ENCODE measurements around the gene GMEB2.

Gene GMEB2

DNA sequence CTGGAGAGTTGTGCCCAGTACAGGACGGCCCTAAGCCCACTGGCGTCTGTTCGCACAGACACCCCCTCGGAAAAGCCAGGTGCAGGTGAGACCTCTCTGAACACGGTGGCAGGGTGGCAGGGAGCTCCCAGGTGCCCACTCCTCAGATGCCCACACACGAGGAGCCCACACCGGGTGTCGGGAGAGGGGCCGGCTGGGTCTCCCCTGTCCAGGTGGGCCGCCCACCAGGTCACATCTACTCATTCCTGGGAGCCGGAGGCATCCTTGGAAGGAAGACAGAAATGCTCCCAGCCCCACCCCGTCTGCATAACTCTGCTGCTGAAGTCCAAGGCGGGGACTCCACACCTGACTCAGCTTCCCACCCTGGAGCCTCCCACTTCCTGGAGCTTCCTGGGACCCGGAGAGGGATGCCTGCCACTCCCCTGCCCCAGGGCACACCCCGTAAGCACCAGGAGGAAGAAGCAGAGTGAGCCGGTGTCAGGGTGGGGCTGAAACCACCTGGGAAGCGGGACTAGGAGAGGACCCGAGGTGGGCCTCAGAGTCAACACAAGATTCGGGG is 81.9 kb downstream of the GMEB2 start:
- peaks cover 0 to 18% of the 10 kb centered on the region in 2 donors for H3K4me1 ChIP-seq (ENCODE audit: control insufficient read depth in 1 of 2, insufficient read depth in 2 of 2, low read length in 2 of 2)
- peaks cover 39 to 43% of the 10 kb centered on the region in 2 donors for H3K27me3 ChIP-seq (ENCODE audit: control insufficient read depth in 1 of 2, insufficient read depth in 2 of 2, low read length in 2 of 2)
- H3K9me3 ChIP-seq (ENCODE audit: control insufficient read depth in 1 of 2, low read length in 2 of 2): no peaks in the 10 kb centered on the region
- no peak overlapping the region for H3K9ac ChIP-seq (ENCODE audit: low read depth in 1 of 2, low read length in 2 of 2)
- H3K27ac ChIP-seq (ENCODE audit: low read depth, low read length): no peak overlapping the region
- H3K36me3 ChIP-seq (ENCODE audit: control insufficient read depth in 1 of 2, insufficient read depth in 2 of 2, low read length in 2 of 2): no peaks in the 10 kb centered on the region
- H3K4me3 ChIP-seq (ENCODE audit: low read depth in 1 of 2, low read length in 2 of 2): no peak overlapping the region

DNA sequence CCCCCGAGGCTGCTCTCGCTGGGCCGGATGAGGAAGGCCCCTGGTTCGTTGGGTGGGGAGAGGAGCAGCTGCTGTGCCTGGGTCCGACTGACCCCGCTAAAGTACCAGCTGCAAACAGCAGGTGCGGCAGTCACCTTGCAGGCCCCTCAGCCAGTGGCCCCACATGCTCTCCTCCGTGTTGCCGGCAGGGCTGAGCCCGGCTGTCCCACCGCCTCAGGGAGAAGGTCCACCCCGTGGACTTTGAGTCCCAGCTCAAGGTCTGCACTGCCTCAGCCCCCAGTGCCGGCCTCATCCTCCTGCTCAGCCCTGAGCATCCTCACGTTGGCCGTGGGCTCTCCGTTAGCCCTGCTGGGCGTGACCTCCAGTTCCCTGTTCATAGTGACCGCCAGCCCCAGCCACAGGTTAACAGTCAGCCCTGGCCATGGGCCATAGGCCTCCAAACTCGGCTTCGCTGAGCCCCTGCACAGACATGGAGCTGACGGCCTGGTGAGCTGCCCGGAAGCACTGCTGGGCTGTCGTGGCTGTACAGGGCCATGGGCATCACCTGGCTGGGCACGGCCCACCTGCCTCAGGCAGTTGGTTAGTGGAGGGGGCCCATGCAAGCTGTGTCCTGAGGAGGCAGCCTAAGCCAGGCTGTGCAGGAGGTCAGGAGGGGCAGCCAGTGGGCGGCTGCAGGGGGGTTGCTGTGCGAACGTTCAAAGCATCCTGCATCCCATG is 82.5 kb downstream of the GMEB2 start:
- Histone ChIP-seq H3K27ac (ENCODE audit: low read depth, low read length) (no peak overlapping the region), H3K36me3 (ENCODE audit: control insufficient read depth in 1 of 2, insufficient read depth in 2 of 2, low read length in 2 of 2) (no peaks in the 10 kb centered on the region), H3K27me3 (ENCODE audit: control insufficient read depth in 1 of 2, insufficient read depth in 2 of 2, low read length in 2 of 2) (peaks cover 33 to 40% of the 10 kb centered on the region in 2 donors), H3K4me3 (ENCODE audit: low read depth in 1 of 2, low read length in 2 of 2) (no peak overlapping the region), H3K4me1 (ENCODE audit: control insufficient read depth in 1 of 2, insufficient read depth in 2 of 2, low read length in 2 of 2) (peaks cover 0 to 18% of the 10 kb centered on the region in 2 donors), H3K9ac (ENCODE audit: low read depth in 1 of 2, low read length in 2 of 2) (no peak overlapping the region), H3K9me3 (ENCODE audit: control insufficient read depth in 1 of 2, low read length in 2 of 2) (no peaks in the 10 kb centered on the region)

DNA sequence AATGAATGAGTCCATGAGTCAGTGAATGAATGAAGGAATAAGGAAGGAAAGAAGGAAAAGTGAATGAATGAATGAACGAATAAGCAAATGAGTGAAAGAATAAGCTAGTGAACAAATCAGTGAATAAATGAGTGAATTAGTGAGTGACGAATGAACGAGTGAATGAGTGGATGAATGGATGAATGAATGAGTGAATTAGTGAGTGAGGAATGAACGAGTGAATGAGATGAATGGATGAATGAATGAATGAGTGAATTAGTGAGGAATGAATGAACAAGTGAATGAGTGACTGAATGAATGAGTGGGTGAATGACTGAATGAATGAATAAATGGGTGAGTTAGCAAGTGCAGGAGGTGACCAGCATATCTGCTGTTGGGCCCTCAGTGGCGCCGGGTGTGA is 83.2 kb downstream of the GMEB2 start:
- H3K27me3 ChIP-seq (ENCODE audit: control insufficient read depth in 1 of 2, insufficient read depth in 2 of 2, low read length in 2 of 2): peaks cover 31 to 38% of the 10 kb centered on the region in 2 donors
- no peaks in the 10 kb centered on the region for H3K9me3 ChIP-seq (ENCODE audit: control insufficient read depth in 1 of 2, low read length in 2 of 2)
- H3K4me1 ChIP-seq (ENCODE audit: control insufficient read depth in 1 of 2, insufficient read depth in 2 of 2, low read length in 2 of 2): peaks cover 0 to 22% of the 10 kb centered on the region in 2 donors
- no peak overlapping the region for H3K4me3 ChIP-seq (ENCODE audit: low read depth in 1 of 2, low read length in 2 of 2)
- no peak overlapping the region for H3K27ac ChIP-seq (ENCODE audit: low read depth, low read length)
- H3K9ac ChIP-seq (ENCODE audit: low read depth in 1 of 2, low read length in 2 of 2): no peak overlapping the region
- no peaks in the 10 kb centered on the region for H3K36me3 ChIP-seq (ENCODE audit: control insufficient read depth in 1 of 2, insufficient read depth in 2 of 2, low read length in 2 of 2)

DNA sequence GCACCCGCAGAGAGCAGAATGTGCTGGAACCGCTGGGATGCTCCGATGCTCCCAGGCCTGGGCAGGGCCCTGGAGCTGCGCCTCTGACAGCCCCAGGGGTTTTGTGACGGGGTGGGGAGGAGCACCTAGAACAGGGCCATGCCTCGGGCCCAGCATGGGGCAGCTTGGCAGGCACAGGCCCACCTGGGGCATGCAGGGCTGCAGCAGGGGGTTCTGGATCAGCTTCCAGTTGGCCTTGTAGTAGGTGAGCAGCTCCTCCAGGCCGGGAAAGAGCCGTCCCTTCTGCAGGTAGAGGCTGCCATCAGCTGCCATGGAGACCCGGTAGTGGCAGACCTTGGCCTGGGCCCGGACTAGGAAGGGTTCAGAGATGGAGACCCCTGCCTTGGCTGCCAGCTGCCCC is 83.8 kb downstream of the GMEB2 start:
- Histone ChIP-seq H3K36me3 (ENCODE audit: control insufficient read depth in 1 of 2, insufficient read depth in 2 of 2, low read length in 2 of 2) (no peaks in the 10 kb centered on the region), H3K9ac (ENCODE audit: low read depth in 1 of 2, low read length in 2 of 2) (no peak overlapping the region), H3K27me3 (ENCODE audit: control insufficient read depth in 1 of 2, insufficient read depth in 2 of 2, low read length in 2 of 2) (peaks cover 25 to 32% of the 10 kb centered on the region in 2 donors), H3K27ac (ENCODE audit: low read depth, low read length) (no peak overlapping the region), H3K4me3 (ENCODE audit: low read depth in 1 of 2, low read length in 2 of 2) (no peak overlapping the region), H3K4me1 (ENCODE audit: control insufficient read depth in 1 of 2, insufficient read depth in 2 of 2, low read length in 2 of 2) (peaks cover 0 to 23% of the 10 kb centered on the region in 2 donors), H3K9me3 (ENCODE audit: control insufficient read depth in 1 of 2, low read length in 2 of 2) (no peaks in the 10 kb centered on the region)

DNA sequence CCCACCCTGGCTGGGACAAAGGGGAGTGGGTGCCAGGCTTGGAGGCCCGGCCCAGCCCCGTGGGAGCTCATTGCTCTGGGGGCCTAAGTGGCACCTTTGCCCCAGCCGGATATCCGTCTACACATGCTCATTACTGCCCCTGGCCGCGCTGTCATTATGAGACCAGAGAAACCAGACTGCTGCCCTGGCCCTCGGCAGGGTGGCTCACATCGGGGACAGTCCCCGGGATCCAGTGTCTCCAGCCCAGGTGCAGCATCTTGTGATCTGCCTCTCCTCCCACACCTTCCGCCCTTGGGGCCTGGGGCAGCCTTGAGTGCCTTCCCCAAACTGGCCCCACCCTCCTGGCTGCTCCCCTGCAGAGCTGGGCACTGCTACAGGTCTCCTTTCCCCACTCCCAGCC is 84.2 kb downstream of the GMEB2 start:
- H3K36me3 ChIP-seq (ENCODE audit: control insufficient read depth in 1 of 2, insufficient read depth in 2 of 2, low read length in 2 of 2): no peaks in the 10 kb centered on the region
- peaks cover 23 to 28% of the 10 kb centered on the region in 2 donors for H3K27me3 ChIP-seq (ENCODE audit: control insufficient read depth in 1 of 2, insufficient read depth in 2 of 2, low read length in 2 of 2)
- H3K4me1 ChIP-seq (ENCODE audit: control insufficient read depth in 1 of 2, insufficient read depth in 2 of 2, low read length in 2 of 2): peaks cover 0 to 23% of the 10 kb centered on the region in 2 donors
- H3K4me3 ChIP-seq (ENCODE audit: low read depth in 1 of 2, low read length in 2 of 2): no peak overlapping the region
- no peak overlapping the region for H3K9ac ChIP-seq (ENCODE audit: low read depth in 1 of 2, low read length in 2 of 2)
- no peaks in the 10 kb centered on the region for H3K9me3 ChIP-seq (ENCODE audit: control insufficient read depth in 1 of 2, low read length in 2 of 2)
- no peak overlapping the region for H3K27ac ChIP-seq (ENCODE audit: low read depth, low read length)

DNA sequence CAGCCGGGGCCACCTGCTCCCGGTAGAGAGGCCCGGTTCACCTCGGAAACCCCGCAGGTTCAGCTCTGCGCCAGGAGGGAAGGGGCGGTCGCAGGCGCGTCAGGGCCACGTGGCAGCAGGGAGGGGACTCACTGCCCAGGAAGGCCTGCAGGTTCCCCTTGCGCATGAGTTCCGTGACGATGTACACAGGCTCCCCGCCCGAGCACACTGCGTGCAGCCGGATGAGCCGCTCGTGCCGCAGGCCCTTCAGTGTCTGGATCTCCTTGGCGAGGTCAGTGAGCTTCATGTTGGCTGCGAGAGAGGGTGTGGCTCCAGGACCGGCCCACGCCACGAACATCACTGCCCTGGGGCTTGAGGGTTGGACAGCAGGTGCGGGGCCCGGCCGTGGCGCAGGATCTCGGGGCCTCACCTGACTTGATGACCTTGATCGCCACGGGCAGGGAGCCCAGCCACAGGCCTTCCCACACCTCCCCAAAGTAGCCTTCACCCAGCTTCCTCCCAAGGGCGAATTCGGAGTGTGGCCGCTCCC is 84.8 kb downstream of the GMEB2 start:
- H3K27ac ChIP-seq (ENCODE audit: low read depth, low read length): no peak overlapping the region
- H3K27me3 ChIP-seq (ENCODE audit: control insufficient read depth in 1 of 2, insufficient read depth in 2 of 2, low read length in 2 of 2): peaks cover 20 to 26% of the 10 kb centered on the region in 2 donors
- H3K4me1 ChIP-seq (ENCODE audit: control insufficient read depth in 1 of 2, insufficient read depth in 2 of 2, low read length in 2 of 2): peaks cover 0 to 29% of the 10 kb centered on the region in 2 donors
- H3K4me3 ChIP-seq (ENCODE audit: low read depth in 1 of 2, low read length in 2 of 2): no peak overlapping the region
- H3K9ac ChIP-seq (ENCODE audit: low read depth in 1 of 2, low read length in 2 of 2): no peak overlapping the region
- no peaks in the 10 kb centered on the region for H3K36me3 ChIP-seq (ENCODE audit: control insufficient read depth in 1 of 2, insufficient read depth in 2 of 2, low read length in 2 of 2)
- no peaks in the 10 kb centered on the region for H3K9me3 ChIP-seq (ENCODE audit: control insufficient read depth in 1 of 2, low read length in 2 of 2)

DNA sequence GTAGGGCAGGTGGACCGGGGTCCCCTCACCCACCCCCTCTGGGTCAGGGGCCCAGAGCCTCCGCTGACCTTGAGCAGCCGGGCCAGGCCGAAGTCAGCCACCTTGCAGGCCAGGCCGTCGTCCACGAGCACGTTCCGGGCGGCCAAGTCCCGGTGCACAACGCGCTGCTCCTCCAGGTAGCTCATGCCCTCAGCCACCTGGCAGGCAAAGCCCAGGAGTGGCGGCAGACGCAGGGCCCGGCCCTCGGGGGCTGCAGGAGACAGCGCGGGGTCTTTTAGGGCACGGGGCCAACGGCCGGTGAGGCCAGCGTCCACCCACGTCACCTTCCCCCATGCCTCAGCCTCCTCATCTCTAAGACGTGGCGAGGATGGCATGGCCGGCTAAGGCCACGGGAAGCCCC is 85.5 kb downstream of the GMEB2 start:
- Histone ChIP-seq H3K9ac (ENCODE audit: low read depth in 1 of 2, low read length in 2 of 2) (no peak overlapping the region), H3K36me3 (ENCODE audit: control insufficient read depth in 1 of 2, insufficient read depth in 2 of 2, low read length in 2 of 2) (no peaks in the 10 kb centered on the region), H3K9me3 (ENCODE audit: control insufficient read depth in 1 of 2, low read length in 2 of 2) (no peaks in the 10 kb centered on the region), H3K27me3 (ENCODE audit: control insufficient read depth in 1 of 2, insufficient read depth in 2 of 2, low read length in 2 of 2) (peaks cover 13 to 20% of the 10 kb centered on the region in 2 donors), H3K4me1 (ENCODE audit: control insufficient read depth in 1 of 2, insufficient read depth in 2 of 2, low read length in 2 of 2) (peaks cover 0 to 32% of the 10 kb centered on the region in 2 donors), H3K4me3 (ENCODE audit: low read depth in 1 of 2, low read length in 2 of 2) (no peak overlapping the region), H3K27ac (ENCODE audit: low read depth, low read length) (no peak overlapping the region)

DNA sequence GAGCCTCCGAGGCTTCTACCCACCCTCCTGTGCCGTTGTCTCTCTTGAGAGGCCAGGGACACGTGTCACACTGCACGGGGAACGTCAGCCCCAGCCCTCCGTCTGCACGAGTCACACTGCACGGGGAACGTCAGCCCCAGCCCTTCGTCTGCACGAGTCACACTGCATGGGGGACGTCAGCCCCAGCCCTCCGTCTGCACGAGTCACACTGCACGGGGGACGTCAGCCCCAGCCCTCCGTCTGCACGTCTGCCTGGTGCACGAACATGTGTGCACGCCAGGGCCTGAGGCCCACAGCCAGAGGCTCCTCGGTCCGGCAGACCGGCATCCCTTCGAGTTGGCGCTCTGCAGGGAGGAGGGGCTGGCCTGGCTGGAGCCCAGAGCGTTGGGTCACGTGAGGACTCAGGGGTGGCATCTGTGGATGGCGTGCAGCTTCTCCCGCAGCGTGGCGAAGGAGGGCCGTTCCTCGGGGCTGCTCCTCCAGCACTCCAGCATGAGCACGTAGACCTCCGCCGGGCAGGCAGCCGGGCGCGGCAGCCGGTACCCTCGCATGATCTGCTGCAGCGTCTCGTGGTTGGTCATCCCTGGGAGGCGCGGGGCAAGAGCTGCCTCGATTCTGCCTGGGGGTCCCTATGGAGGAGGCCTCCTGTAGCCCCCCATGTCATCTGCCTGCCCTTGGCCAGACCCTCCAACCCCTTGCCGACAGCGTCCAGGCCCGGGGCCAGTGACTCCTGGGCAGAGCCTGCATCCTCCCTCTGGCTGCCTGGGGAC is 86.3 kb downstream of the GMEB2 start:
- Histone ChIP-seq H3K4me1 (ENCODE audit: control insufficient read depth in 1 of 2, insufficient read depth in 2 of 2, low read length in 2 of 2) (peaks cover 0 to 28% of the 10 kb centered on the region in 2 donors), H3K9ac (ENCODE audit: low read depth in 1 of 2, low read length in 2 of 2) (no peak overlapping the region), H3K36me3 (ENCODE audit: control insufficient read depth in 1 of 2, insufficient read depth in 2 of 2, low read length in 2 of 2) (no peaks in the 10 kb centered on the region), H3K27ac (ENCODE audit: low read depth, low read length) (no peak overlapping the region), H3K4me3 (ENCODE audit: low read depth in 1 of 2, low read length in 2 of 2) (no peak overlapping the region), H3K9me3 (ENCODE audit: control insufficient read depth in 1 of 2, low read length in 2 of 2) (no peaks in the 10 kb centered on the region), H3K27me3 (ENCODE audit: control insufficient read depth in 1 of 2, insufficient read depth in 2 of 2, low read length in 2 of 2) (peaks cover 7 to 13% of the 10 kb centered on the region in 2 donors)

DNA sequence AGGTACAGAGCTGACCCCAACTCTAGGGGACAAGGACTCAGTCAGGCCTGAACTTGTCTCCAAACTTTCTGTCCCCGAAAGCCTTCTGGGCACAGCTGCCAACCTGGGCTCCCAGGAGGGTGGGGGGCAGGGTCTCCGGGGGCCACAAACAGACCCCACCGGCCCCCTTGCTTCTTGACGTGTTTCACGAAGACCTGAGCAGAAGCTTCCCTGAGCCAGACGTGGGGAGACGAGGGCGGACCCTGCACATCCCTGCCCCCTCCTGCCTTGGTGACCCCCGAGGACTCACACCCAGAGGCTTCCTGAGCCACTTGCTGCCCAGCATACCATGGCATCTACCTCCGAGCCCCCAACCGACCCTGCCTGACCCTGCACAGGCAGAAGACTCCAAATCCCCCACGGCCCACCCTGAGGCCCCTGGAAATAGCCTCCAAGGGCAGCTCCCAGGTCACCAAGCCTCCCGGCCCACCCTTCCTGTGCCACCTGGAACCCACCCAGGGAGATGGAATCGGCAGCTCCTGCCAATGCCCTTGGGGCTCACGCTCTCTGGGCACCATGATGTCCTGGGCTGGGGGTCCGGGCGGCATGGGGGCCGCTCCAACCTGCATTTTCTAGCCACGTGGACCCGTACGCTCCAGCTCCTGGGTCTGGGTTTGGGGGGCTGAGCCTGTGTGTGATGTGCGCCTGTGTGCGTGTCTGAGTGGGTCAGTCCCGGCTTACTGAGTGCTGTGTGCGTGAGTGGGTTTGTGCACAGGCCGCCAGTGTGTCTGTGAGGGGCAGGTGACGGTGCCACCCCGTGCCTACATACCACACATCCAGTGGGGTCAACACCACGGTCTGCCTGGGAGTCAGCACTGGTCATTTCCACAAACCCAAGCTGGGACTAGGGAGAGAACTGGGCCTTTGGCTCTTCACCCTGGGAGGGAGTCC is 87.2 kb downstream of the GMEB2 start:
- H3K9ac ChIP-seq (ENCODE audit: low read depth in 1 of 2, low read length in 2 of 2): no peak overlapping the region
- no peaks in the 10 kb centered on the region for H3K36me3 ChIP-seq (ENCODE audit: control insufficient read depth in 1 of 2, insufficient read depth in 2 of 2, low read length in 2 of 2)
- H3K27me3 ChIP-seq (ENCODE audit: control insufficient read depth in 1 of 2, insufficient read depth in 2 of 2, low read length in 2 of 2): peaks cover 7 to 10% of the 10 kb centered on the region in 2 donors
- H3K27ac ChIP-seq (ENCODE audit: low read depth, low read length): no peak overlapping the region
- H3K4me3 ChIP-seq (ENCODE audit: low read depth in 1 of 2, low read length in 2 of 2): no peak overlapping the region
- peaks cover 6 to 24% of the 10 kb centered on the region in 2 donors for H3K4me1 ChIP-seq (ENCODE audit: control insufficient read depth in 1 of 2, insufficient read depth in 2 of 2, low read length in 2 of 2)
- no peaks in the 10 kb centered on the region for H3K9me3 ChIP-seq (ENCODE audit: control insufficient read depth in 1 of 2, low read length in 2 of 2)

Measured in duodenal mucosa (tissue), 2 donors.